HFFc6 (cell line): Measurements from ENCODE around the gene FAM13C. TPM values are rescaled to one million over a fixed set of nuclear protein-coding genes. Genes with fewer than 3 reads are reported as not detected.

Source experiments
- DNase-seq: peaks from one replicate; pipeline ENCODE4 v3.0.0-alpha.2; 2018
- H3K27ac Mint-ChIP-seq: 2 replicates; pipeline ENCODE4 v1.8.0; 2020; ENCODE audit warnings: mild to moderate bottlenecking, mixed read lengths
- H3K27me3 Mint-ChIP-seq: 2 replicates; pipeline ENCODE4 v1.8.0; 2021; ENCODE audit warnings: mild to moderate bottlenecking, moderate library complexity, mixed read lengths; ENCODE audit not compliant: insufficient read depth
- H3K36me3 Mint-ChIP-seq: 2 replicates; pipeline ENCODE4 v1.8.0; 2021; ENCODE audit warnings: low read depth, mixed read lengths
- H3K4me1 Mint-ChIP-seq: 2 replicates; pipeline ENCODE4 v1.8.0; 2020; ENCODE audit warnings: low read depth, mixed read lengths
- H3K4me3 Mint-ChIP-seq: 2 replicates; pipeline ENCODE4 v1.8.0; 2020; ENCODE audit warnings: mild to moderate bottlenecking, moderate library complexity, mixed read lengths
- H3K9me3 Mint-ChIP-seq: 2 replicates; pipeline ENCODE4 v1.8.0; 2020; ENCODE audit warnings: mild to moderate bottlenecking, mixed read lengths
- total RNA-seq, 6 experiments: library from RNA; stranded (reverse); fragmentation: NEBNext Ultra II Directional; extraction: Animal tissue kit (Norgen Biotek cat#: 25700); gene quantifications; 2 replicates in 1 of 6; 3 replicates in 5 of 6; pipeline ENCODE4 v1.2.3, GENCODE V29; 2021
- TF ChIP-seq, protein P1 (sequence below): fragments of 200-600 bp; sonication (generic); IDR thresholded peaks from 2 replicates; pipeline ENCODE4 v1.5.0; 2021; ENCODE audit warnings: antibody characterized with exemption, mild to moderate bottlenecking

FAM13C gene
- total RNA-seq, 6 experiments from 2014 or later = not detected

DNA sequence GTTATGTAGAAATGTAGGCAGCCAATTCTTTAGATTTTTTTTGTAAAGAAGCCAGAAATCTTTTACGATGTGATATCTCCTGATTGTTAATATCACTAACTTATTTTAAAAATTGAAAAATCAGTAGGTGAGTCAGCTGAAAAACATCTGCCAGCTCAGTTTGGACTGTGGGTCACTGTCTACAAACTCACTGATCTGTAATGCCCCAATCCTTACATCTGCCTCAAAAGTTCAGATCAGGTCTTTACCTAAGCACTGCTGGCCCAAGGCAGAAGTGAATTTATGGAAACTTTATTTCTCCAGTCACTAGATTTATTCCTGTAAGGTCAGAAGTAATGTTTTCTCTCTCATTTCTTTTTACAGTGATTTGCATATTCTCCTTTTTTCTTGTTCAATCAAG is 31.0 kb upstream of the FAM13C start:
- no peak overlapping the region for H3K27ac Mint-ChIP-seq
- no peak overlapping the region for H3K4me3 Mint-ChIP-seq
- H3K36me3 Mint-ChIP-seq = no peaks in the 10 kb centered on the region
- TF ChIP-seq, protein P1, sequence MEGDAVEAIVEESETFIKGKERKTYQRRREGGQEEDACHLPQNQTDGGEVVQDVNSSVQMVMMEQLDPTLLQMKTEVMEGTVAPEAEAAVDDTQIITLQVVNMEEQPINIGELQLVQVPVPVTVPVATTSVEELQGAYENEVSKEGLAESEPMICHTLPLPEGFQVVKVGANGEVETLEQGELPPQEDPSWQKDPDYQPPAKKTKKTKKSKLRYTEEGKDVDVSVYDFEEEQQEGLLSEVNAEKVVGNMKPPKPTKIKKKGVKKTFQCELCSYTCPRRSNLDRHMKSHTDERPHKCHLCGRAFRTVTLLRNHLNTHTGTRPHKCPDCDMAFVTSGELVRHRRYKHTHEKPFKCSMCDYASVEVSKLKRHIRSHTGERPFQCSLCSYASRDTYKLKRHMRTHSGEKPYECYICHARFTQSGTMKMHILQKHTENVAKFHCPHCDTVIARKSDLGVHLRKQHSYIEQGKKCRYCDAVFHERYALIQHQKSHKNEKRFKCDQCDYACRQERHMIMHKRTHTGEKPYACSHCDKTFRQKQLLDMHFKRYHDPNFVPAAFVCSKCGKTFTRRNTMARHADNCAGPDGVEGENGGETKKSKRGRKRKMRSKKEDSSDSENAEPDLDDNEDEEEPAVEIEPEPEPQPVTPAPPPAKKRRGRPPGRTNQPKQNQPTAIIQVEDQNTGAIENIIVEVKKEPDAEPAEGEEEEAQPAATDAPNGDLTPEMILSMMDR = no peak
- H3K4me1 Mint-ChIP-seq = no peaks in the 10 kb centered on the region
- H3K9me3 Mint-ChIP-seq = 0 out of 2 replicates have a peak, but pooled peaks cover 7% of the 10 kb centered on the region
- DNase-seq = no peak
- no peaks in the 10 kb centered on the region; the same call in 1 of the 2 replicates for H3K27me3 Mint-ChIP-seq

DNA sequence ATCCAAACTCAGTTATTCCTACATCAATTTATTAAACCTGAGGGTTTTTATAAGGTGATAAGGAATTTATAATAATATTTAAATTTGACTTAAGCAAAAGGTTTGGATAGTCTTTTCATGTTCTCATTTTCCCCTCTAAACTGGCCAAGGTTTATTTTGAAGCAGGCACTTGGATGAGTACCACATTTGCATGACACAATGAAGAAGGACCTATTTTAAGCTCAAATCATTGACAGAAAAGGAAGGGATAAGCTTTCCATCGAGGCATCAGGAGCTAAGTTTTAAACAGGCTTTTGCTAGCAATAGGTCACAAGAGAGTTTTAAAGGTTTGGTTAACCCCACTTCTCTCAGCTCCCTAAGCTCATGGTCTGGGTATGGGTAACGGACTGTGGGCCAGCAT is 28.7 kb upstream of the FAM13C start:
- no peaks in the 10 kb centered on the region for H3K4me1 Mint-ChIP-seq
- H3K4me3 Mint-ChIP-seq = no peak overlapping the region
- H3K27me3 Mint-ChIP-seq = no peaks in the 10 kb centered on the region; the same call in none of the 2 replicates
- no peaks in the 10 kb centered on the region for H3K36me3 Mint-ChIP-seq
- DNase-seq = no peak
- H3K27ac Mint-ChIP-seq = no peak overlapping the region
- TF ChIP-seq, protein P1 = no peak
- peaks cover 4% of the 10 kb centered on the region; the same call in 1 of the 2 replicates for H3K9me3 Mint-ChIP-seq

DNA sequence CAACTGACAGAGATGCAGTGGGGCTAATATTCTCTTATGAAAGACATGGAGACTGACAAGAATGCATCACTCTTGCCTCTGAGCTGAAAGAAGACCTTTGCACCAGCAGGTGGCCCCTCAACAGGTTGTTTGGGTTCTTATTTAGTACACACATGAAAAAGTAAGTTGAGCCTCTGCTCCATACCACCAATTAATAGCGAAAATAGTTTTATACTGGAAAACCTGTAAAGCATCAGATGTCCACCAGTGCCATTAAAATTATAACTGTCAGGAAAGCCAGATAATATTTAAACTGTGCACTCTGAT is 26.3 kb upstream of the FAM13C start:
- Mint-ChIP-seq H3K4me1 (no peaks in the 10 kb centered on the region), H3K4me3 (no peak overlapping the region), H3K27ac (no peak overlapping the region), H3K27me3 (no peaks in the 10 kb centered on the region; the same call in none of the 2 replicates), H3K9me3 (peaks cover 10% of the 10 kb centered on the region), H3K36me3 (no peaks in the 10 kb centered on the region)
- TF ChIP-seq, protein P1 = no peak
- DNase-seq = no peak

DNA sequence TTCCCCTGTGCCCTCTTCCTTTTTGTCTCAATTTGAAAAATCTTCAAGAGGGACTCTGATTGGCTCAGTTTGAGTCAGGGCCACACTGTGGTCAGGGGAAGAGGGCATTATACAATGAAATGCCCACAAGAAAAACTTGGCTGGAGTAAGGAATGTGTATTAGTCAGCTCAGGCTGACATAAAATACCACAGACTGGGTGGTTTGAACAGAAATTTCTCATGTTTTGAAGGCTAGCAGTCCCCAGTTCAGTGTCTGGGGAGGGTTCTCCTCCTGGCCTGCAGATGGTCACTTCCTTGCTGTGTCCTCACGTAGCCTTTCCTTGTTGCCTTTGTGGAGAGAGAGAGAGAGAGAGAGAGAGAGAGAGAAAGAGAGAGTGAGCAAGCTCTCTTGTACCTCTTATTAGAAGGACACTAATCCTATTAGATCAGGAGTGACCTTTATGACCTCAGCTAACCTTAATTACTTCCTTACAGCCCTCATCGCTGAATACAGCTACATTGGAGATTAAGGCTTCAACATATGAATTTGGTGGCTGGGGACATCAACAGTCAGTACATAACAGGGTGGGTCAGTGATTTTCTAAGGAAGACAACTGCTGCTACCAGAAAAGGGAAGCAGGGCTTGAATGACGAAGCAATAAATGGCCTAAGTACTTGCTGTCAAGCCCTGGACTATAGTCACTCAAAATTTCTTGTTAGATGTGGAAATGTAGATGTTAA is 25.8 kb upstream of the FAM13C start:
- H3K27ac Mint-ChIP-seq = peak overlapping the region; percentile 56
- no peaks in the 10 kb centered on the region; the same call in none of the 2 replicates for H3K27me3 Mint-ChIP-seq
- TF ChIP-seq, protein P1 = no peak
- H3K4me1 Mint-ChIP-seq = no peaks in the 10 kb centered on the region
- peaks cover 10% of the 10 kb centered on the region for H3K9me3 Mint-ChIP-seq
- H3K4me3 Mint-ChIP-seq = no peak overlapping the region
- H3K36me3 Mint-ChIP-seq = no peaks in the 10 kb centered on the region
- peak; percentile 28 for DNase-seq

DNA sequence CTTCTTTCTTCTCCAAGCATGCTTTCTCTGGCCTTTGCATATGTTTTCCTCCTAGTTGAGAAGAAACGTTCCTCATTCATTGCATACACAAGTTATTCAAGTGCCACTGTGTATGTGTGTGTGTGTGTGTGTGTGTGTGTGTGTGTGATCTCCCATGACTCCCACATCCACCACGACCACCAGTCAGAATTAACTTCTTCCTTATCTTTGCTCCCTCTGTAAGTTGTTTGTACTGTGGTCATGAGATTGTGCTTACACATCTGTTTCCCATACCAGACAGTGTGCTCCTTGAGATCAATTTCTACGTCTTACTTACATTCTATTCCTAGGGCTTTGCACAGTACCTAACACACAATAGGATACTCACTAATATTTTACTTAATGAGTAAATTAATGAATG is 22.4 kb upstream of the FAM13C start:
- Mint-ChIP-seq H3K36me3 (no peaks in the 10 kb centered on the region), H3K4me3 (no peak overlapping the region), H3K27ac (no peak overlapping the region), H3K4me1 (no peaks in the 10 kb centered on the region), H3K9me3 (peaks cover 16% of the 10 kb centered on the region), H3K27me3 (no peaks in the 10 kb centered on the region; the same call in none of the 2 replicates)
- TF ChIP-seq, protein P1 = no peak
- no peak for DNase-seq
